NCI-H524 treated with DMSO at 0.1 percent for 48 hours (cell line): ENCODE measurements around the gene PIP4K2A.

ENCODE experiments used
- DNase-seq: peaks from one replicate; lab custom pipeline; 2025; lab: John Stamatoyannopoulos, UW

Gene PIP4K2A

DNA sequence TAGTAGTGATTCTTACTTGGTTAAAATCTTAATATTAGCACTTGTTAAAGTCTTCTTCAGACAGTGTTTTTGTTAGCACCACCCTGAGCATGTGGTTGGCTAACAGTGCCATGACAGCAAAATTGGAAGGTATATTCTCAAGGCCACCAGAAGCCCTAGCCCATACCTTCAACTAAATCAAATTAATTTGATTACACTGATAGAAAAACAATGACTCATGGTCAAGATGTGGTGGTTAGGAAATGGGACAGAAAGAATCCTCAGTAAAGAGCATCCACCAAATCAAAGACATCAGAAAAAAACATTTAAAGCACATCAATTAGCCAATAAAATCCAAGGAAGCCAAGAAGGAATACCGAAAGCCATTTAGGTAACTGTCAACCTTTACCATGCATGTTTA lies 75.5 kb downstream of the PIP4K2A start:
- no peak for DNase-seq

DNA sequence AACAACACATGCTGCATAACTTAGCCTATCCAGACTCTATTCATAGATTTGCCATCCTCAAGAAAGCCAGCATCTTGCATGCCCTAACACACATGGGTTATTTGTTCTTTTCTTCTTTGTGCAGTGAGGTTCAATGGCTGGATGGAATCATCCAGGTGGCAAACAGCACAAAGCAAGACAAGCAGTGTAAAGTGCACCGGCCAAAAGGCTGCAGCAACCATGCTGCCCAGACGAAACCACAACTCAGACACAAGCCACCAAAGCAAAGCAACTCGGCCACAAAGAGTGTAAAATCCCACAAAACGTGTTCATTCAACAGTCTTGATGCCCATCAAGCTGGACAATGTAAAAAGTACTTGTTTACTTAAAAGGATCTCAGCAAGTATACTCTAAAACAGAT lies 76.9 kb downstream of the PIP4K2A start:
- DNase-seq: no peak

DNA sequence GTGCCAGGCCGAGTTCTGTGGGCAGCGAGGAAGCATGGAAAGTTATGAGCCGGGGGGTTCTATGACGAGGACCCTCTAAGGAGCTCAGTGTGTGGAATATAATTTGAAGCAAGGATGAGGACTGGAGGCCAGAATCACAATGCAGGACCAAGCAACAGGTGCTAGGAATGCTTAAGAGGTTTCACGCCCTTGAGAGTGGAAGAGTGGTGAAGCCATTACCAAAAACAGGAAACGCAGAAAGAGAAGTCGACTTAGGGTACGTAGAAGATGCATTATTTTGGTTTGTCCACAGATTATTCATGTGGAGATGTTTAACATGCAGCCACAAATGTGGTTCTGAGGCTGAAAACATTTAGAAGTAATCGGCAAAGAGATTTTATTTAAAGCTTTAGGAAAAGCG lies 78.7 kb downstream of the PIP4K2A start:
- DNase-seq: no peak

DNA sequence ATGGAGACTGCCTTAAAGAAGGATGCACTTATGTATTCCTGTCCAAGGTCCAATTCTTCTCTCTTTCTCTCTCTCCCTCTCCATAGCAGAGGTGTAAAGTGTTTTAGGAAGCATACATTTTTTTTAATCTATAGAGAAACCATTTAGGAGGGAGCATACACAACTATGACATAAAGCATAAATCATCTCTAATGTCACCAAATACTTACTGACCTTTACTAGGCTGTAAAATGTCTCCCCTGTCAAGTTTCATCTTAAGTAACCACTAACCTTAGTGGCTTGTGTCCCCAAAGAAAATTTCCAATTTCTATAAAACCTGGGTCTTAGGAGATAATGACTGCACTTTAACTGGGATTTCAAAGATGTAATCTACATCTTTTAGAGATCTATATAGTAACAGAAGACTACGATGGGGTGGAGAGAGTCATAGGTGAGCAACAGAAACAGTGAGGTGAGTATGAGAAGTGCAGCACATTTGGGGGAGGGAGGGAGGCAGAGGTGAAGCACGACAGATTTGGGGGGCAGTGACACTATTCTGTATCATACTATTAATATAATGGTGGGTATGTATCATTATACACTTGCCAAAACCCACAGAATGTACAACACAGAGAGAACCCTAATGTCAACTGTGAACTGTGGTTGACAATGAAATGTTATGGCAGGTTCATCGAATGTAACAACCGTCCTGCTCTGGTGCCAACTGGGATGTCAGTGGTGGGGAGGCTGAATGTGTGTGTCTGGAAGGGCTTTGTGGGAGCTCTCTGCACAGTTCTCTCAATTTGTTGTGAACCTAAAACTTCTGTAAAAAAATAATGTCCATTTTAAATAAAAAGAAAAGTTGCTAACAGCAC lies 79.5 kb downstream of the PIP4K2A start:
- no peak for DNase-seq

DNA sequence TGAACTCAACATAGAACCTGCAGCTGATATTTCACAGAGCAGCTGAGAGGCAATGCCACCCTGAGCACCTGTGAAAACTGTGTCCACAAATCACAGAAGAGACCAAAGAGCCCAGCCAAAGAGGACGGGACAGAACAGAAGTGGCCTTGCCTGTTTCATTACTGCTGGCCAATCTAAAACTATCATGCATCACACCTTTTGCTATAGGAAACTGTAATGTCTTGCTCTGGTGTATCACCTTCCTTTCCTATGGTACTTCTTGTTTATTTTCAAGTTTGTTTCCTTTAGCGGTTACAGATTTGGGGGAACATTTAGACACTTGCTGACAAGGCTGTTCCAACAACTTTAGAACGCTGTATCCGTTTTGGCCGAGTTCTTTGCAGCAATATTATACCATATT lies 80.3 kb downstream of the PIP4K2A start:
- DNase-seq: no peak

DNA sequence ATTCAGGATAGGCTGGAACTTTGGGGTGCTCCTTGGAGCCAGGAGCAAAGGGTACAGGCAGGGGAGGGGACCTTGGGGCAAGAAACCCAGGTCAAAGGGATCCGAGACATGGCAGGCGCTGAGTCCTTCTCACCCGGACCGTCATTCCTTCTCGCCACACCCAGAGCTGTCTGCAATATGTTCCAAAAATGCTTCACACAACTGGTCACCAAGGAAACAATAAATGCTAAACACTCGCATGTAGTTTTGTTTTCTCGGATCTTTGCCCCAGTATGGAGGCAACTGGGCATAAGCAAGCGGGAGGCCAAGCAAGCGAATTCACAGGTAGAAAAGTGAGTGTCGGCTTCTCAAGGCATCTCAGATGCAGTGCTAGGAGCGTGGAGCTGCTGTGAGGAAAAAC lies 80.8 kb downstream of the PIP4K2A start:
- DNase-seq: no peak

DNA sequence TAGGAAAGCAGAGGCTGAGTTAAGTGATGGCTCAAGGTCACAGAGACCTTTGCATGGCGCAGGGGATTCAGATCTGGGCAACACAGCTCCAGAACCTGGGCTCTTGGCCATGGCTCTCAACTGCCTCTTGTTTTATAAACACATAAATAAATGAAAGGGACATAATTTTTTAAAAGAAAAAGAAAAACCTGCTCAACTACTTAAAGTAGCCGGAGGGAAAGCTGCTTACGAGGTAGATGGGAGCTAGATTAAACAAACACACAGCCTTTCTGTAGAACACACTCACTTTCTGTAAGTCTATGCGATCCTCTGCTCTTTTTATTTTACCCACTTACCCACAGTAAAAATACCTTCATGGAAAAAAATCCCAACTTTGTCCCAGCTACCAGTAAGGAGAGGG lies 81.3 kb downstream of the PIP4K2A start:
- no peak for DNase-seq

DNA sequence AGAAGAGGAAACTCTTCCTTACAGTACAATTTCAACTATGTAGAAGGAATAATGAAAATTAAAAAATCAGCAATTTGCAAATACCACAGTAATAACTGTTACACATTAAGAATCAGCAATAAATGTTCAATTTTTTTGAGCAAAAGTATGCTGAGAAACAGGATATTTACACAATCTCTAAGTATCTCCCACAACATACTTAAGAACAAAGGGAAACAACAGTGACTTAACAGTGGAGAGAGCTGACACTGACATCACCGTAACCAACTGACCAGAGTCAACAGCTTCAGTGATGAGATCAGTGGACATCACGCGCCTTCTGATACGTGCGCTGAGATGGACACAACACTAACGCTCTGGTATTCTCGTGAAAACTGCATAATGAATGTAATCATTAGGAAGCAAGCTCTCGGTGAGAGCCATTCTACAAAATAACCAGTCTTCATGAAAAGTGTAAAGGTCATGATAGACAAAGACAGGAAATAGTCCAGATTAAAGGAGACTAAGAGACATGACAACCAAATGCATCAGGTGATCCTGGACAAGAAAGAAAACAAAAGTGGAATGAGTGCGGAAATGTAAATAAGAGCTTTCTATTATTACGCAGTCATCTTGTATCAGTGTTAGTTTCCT lies 82.6 kb downstream of the PIP4K2A start:
- no peak for DNase-seq

DNA sequence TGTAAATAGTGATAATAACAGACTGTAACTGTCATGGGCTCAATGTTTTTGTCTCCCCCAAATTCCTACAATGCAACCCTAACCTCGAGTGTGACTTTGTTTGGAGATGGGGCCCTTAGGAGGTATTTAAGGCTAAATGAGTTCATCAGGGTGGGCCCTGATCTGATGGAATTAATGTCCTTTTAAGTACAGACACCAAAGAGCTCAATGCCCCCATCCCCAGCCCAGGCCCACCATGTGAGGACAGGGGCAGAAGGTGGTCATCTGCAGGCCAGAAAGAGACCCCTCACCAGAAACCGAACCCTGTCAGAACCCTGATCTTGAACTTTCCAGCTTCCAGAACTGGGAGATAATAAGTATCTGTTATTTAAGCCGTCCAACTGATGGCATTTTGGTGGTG lies 83.2 kb downstream of the PIP4K2A start:
- DNase-seq: no peak

DNA sequence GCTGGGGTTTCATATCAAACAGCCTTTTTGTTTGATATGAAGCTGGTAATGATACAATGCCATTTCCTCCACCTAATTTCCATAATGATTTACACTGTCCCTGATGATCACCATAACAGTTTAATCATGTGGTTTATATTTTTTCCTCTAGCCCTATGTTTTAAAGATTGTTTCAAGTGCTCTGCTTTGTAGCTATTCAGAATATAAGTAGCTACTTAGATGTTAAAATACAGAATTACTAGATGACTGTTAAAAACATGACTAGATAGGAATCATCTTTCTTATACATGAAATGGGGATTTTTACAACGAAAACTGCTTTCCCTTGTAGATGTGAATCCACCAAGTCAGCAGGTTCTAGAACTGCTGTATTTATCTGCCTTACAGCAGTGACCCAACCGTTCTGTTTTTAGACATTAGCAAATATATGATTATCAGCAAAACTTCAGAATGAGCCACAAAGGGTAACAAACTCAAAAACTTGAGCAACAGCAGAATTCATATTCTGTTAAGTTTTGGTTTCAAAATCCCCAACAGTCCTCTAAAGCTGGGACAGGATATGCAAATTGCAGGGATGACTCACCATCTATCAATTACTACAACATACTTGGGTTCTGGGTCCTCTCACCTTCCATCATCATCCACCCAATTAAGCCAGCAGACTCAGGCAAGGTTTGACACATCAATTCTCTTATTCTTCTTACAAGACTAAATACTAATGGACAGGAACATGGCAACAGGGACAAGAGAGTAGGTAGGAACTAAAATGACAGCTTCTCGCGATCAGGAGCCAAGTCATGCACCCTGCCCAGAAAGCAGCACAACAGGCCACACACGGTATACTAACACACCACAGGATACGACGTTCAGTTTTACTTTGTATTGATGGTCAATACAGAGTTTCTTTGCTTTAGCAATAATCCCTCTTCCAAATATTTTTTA lies 83.9 kb downstream of the PIP4K2A start:
- no peak for DNase-seq

DNA sequence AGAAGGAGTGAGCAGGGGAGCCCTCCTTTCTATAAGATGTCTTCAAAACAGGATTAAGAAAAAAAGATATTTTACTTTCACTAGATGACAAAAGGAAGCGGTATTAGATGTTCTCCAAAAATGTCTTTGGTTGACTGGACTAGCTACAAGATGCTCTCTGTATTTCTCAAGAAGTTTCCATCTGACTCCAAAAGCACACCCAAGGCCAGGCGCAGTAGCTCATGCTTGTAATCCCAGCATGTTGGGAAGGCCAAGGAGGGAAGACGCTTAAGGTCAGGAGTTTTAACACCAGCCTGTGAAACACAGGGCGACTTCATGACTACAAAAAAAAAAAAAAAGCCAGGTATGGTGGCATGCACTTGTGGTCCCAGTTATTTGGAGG lies 84.5 kb downstream of the PIP4K2A start:
- no peak for DNase-seq

DNA sequence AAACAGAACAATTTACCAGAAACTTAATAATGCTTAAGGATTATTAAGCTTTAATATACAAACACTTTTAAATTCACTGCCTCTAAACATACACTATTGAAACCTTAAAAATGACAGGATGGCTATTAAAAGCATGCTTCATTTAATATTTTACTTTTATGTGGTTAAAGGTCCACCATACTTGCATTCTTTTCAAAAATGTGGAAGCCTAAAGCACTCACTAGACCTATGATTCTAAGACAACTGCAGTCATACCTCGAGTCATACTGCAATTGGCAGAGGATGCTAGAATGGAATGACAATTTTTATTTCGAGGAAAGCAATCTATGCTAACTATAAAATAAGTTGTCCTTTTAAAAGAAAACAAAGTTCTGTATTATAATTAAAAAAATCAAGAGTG lies 85.3 kb downstream of the PIP4K2A start:
- no peak for DNase-seq

DNA sequence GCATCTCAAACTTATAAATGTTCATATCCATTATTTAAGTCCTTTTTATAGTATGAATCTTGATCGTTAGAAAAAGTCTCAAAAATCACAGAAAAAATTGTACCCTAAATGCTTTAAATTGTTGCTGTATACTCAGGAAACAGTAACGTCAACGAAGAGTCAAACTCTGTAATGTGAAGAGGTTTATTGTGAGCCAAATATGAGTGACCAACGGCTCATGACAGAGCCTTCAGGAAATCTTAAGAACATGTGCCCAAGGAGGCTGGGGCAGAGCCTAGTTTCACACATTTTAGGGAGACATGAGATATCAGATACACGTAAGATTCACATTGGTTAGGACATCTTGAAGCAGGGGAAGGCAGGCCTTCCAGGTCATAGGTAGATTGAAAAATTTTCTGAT lies 86.1 kb downstream of the PIP4K2A start:
- no peak for DNase-seq

DNA sequence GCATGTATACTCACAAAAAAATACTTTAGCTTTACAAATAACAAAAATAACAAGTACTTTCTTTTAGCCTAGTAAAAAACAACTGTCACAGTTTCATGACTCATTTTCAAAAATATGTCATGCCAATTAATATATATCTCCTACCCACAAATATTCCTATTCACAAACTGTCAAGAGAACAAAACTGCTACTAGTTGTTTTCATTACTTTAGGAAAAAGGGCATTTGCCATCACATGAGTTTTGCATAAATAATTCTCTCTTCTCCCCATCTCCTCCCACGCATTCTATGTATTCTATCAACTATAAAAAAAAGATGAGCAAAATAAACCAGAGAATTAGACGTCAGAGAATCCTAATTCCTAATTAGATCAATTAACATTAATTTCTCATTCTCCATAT lies 87.6 kb downstream of the PIP4K2A start:
- no peak for DNase-seq

DNA sequence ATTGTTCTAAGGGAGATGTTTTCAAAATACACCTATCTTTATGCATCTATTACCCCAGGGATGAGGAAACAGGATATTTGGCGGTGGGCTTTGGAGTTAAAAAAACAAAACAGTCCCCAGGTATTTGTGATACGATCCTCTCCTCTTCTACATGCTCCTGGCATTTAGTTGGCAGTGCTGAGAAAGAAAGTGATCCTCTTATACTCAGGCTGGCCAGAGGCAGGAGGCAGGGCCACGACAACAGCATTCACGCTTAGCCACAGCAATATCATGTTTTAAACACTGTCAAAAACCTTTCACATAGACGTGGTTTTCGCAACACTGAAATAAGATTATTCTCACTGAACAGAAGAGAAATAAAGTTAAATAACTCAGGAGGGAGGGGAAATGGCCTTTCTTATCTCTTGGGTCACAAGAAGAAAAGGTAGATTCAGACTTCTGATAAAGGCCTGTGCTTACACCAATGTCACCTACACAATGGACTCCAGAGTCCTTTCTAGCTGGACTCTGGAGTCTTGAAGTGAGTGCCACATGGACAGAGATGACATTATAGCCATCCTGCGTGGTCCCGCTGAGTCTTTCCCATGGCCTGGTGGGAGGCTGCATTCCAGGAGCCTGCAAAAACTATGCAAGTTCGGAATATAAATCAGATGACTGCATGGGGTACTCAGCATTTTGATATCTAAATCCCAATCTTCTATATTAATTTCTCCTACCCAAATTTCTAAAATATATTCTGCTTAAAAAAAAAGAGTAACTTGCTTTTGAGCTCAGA lies 88.7 kb downstream of the PIP4K2A start:
- DNase-seq: no peak

DNA sequence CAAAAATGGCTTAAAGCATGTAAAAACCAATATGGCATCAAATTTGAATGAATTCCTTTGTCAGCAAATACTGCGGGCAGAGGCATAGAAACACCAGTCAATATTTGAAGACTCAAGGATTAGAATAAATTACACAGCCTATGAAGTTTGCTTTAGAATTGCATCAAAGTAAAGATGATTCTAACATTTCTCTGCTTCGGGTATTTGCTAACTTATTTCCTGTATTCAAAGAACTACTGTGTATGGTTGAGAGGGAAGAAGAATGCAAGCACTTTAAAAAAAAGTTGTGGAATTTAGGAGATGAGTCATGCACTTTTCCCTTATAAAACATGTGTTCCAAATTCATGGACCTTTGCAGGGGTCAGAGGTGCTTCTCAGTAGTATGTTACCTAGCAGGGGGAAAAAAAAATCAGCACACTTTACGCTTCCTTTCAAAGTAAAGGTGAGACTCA lies 90.1 kb downstream of the PIP4K2A start:
- no peak for DNase-seq

DNA sequence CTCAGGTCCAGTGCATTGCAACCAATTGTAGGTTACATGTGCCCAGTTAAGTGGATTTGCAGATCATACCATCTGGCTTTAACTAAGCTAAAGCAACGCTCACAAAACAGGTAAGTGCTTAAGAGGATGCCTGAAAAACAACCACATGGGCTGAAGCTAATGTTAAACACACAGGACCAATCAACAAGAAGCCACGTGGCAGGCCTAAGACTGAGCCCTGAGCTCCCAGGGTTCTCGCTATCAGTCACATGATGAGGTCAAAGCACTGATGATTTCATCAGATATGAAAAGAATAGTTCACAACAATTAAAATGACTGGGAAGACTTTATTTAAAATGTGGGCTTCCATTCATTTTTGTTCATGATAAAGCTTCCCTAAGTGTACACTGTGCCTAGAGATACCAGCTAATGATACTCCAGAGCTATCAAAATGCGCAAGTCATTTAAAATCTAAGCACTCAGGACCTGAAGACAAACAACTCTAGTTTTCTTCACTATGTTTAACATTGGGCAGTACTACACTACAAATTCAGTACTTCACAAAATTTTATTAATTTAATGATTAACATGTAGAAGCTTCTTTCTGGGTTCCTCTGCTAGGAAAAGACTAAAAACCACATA lies 90.6 kb downstream of the PIP4K2A start:
- peak; percentile 77 for DNase-seq

DNA sequence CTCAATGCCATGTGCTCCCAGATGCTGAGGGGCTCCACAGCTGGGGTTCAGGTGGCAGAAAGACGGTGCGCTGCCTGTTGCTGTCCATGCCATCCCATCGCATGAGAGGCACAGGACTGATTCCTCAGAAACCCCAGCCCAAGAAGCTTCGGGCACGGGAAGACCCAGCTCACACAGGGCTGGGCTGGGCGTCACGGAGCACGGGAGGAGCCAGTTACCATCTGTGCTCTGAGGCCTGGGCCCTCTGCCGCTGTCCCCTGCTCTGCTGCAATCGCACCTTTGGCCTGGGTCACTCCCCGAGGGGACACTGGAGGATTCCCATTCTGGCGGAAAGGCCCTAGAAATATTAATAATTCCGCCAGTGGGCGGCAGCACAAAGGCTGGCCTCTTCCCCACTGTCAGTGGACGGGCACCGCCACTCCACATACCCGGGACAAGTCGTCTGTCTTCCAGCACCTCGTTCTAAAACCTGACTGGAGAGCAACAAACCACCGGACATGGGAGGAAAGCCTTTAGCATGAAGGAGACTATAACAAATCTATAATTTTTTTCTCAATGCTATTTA lies 92.1 kb downstream of the PIP4K2A start:
- DNase-seq: no peak

DNA sequence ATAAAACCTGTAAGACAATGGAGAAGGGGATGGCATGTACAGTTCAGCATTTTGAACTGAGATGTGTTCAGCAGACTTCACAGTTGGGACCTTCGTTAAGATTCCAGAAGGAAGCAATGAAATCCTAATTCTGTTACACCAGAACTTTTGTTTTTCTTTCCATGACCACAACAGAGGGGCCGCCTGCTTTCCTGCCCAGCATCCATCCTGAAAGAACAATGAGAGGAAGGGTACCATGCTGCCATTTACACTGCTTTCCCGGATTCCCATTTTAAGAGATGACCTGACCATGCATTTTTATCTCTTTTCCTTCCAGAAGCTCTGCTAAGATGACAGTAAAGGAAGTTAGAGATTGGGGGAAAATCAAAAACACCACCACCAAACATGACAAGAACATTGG lies 92.7 kb downstream of the PIP4K2A start:
- no peak for DNase-seq

DNA sequence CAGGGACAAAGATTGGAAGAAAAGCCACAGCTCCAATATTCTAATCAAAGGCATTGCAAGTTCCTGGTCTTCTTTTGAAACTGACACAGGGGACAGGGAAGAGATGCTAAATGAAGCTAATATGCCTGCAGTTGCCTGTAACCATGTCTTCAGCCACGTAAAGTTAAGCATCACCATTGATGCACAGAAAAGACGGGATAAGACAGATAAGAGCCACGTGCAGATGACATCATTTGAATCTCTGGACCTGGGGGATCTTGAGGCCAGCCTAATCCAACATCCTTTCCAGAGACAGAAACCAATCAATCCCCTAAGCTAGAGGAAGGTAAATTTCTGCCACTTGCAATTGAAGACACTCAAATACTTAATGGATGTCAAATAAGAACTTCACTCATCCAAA lies 93.4 kb downstream of the PIP4K2A start:
- DNase-seq: no peak
